ENCODE data around the gene NAA60.

The NAA60 gene

GRCh38 chr16:3454631-3455147 lies 11.2 kb downstream of the NAA60 start:
- TF ChIP-seq LEF1 (IDR thresholded peaks at IDR 0.05; ENCODE audit: borderline replicate concordance): no peak
- TF ChIP-seq L3MBTL2 (conservative IDR thresholded peaks at IDR 0.05): no peak
- TF ChIP-seq HDGF (IDR thresholded peaks at IDR 0.05; ENCODE audit: borderline replicate concordance): no peak
- no peak for TF ChIP-seq SUZ12 (IDR thresholded peaks at IDR 0.05)
- TF ChIP-seq FOXK2 (IDR thresholded peaks at IDR 0.05): no peak
- TF ChIP-seq CTBP1 (IDR thresholded peaks at IDR 0.05; ENCODE audit: borderline replicate concordance): no peak
- TF ChIP-seq PKNOX1 (IDR thresholded peaks at IDR 0.05): no peak
- TF ChIP-seq NFRKB (IDR thresholded peaks at IDR 0.05): no peak
- no peak for TF ChIP-seq ELF4 (IDR thresholded peaks at IDR 0.05)
- TF ChIP-seq FOXA1 (IDR thresholded peaks at IDR 0.05): no peak
- TF ChIP-seq SP1 (IDR thresholded peaks at IDR 0.05): no peak
- no peak for TF ChIP-seq ZNF384 (IDR thresholded peaks at IDR 0.05)
- TF ChIP-seq BHLHE40 (IDR thresholded peaks at IDR 0.05; ENCODE audit: borderline replicate concordance): no peak
- no peak for TF ChIP-seq TARDBP (IDR thresholded peaks at IDR 0.05)
- TF ChIP-seq FOXM1 (IDR thresholded peaks at IDR 0.05; ENCODE audit: borderline replicate concordance): no peak
- ChIA-PET CTCF (no interaction called here), POLR2A (no interaction called here)
- no peak for DNase-seq (ENCODE audit: extremely low spot score)

- ChIA-PET POLR2A (interaction anchor here (0.5 to 1.1 kb wide), 5 partner anchors 14 to 189 kb away, joined by 3 to 6 read pairs (median 3); partner anchors contain the start of genes NAA60, ZNF174, ZNF597 and ZSCAN32), CTCF (interaction anchor here (0.6 kb wide), 1 partner anchor 33 kb away, joined by 3 read pairs; no protein-coding TSS in a partner anchor)
- TF ChIP-seq ARNT (IDR thresholded peaks at IDR 0.05) (no peak), L3MBTL2 (conservative IDR thresholded peaks at IDR 0.05) (peak; percentile 97), ELF4 (IDR thresholded peaks at IDR 0.05) (peak; percentile 69)
- peak; percentile 99 for DNase-seq (ENCODE audit: extremely low spot score)
These were observed 14.2 kb downstream of the NAA60 start for GRCh38 chr16:3457434-3458252.

GRCh38 chr16:3458278-3458851 lies 14.9 kb downstream of the NAA60 start:
- ChIA-PET POLR2A (no interaction called here), CTCF (no interaction called here)

GRCh38 chr16:3458852-3459361 lies 15.4 kb downstream of the NAA60 start:
- ChIA-PET POLR2A (no interaction called here), CTCF (no interaction called here)
- DNase-seq (ENCODE audit: extremely low spot score): no peak
- TF ChIP-seq ZNF384 (IDR thresholded peaks at IDR 0.05): no peak
- no peak for TF ChIP-seq FOXA1 (IDR thresholded peaks at IDR 0.05)
- no peak for TF ChIP-seq SP1 (IDR thresholded peaks at IDR 0.05)
- no peak for TF ChIP-seq ELF4 (IDR thresholded peaks at IDR 0.05)
- no peak for TF ChIP-seq LEF1 (IDR thresholded peaks at IDR 0.05; ENCODE audit: borderline replicate concordance)
- TF ChIP-seq CTBP1 (IDR thresholded peaks at IDR 0.05; ENCODE audit: borderline replicate concordance): no peak
- no peak for TF ChIP-seq PKNOX1 (IDR thresholded peaks at IDR 0.05)
- TF ChIP-seq TARDBP (IDR thresholded peaks at IDR 0.05): no peak
- TF ChIP-seq NFRKB (IDR thresholded peaks at IDR 0.05): no peak

More at GRCh38 chr16:3458278-3458851, 14.9 kb downstream of the NAA60 start:
- DNase-seq (ENCODE audit: extremely low spot score): no peak
- TF ChIP-seq SUZ12 (IDR thresholded peaks at IDR 0.05): no peak

GRCh38 chr16:3459401-3460090 lies 16.1 kb downstream of the NAA60 start:
- ChIA-PET POLR2A (no interaction called here), CTCF (interaction anchor here (0.6 kb wide), 1 partner anchor 184 kb away, joined by 3 read pairs; no protein-coding TSS in a partner anchor)
- TF ChIP-seq CTBP1 (IDR thresholded peaks at IDR 0.05; ENCODE audit: borderline replicate concordance): no peak
- TF ChIP-seq FOXM1 (IDR thresholded peaks at IDR 0.05; ENCODE audit: borderline replicate concordance): no peak
- no peak for TF ChIP-seq BHLHE40 (IDR thresholded peaks at IDR 0.05; ENCODE audit: borderline replicate concordance)
- TF ChIP-seq ZNF384 (IDR thresholded peaks at IDR 0.05): no peak
- no peak for TF ChIP-seq HDGF (IDR thresholded peaks at IDR 0.05; ENCODE audit: borderline replicate concordance)
- TF ChIP-seq L3MBTL2 (conservative IDR thresholded peaks at IDR 0.05): no peak
- no peak for TF ChIP-seq PKNOX1 (IDR thresholded peaks at IDR 0.05)
- TF ChIP-seq LEF1 (IDR thresholded peaks at IDR 0.05; ENCODE audit: borderline replicate concordance): no peak
- no peak for TF ChIP-seq ARNT (IDR thresholded peaks at IDR 0.05)
- no peak for TF ChIP-seq SP1 (IDR thresholded peaks at IDR 0.05)
- TF ChIP-seq NFRKB (IDR thresholded peaks at IDR 0.05): no peak
- TF ChIP-seq ELF4 (IDR thresholded peaks at IDR 0.05): no peak
- no peak for TF ChIP-seq FOXK2 (IDR thresholded peaks at IDR 0.05)
- DNase-seq (ENCODE audit: extremely low spot score): no peak

- TF ChIP-seq L3MBTL2 (conservative IDR thresholded peaks at IDR 0.05): no peak
- TF ChIP-seq TARDBP (IDR thresholded peaks at IDR 0.05): no peak
- TF ChIP-seq PKNOX1 (IDR thresholded peaks at IDR 0.05): no peak
- no peak for TF ChIP-seq NFRKB (IDR thresholded peaks at IDR 0.05)
- TF ChIP-seq ARNT (IDR thresholded peaks at IDR 0.05): no peak
- no peak for TF ChIP-seq HDGF (IDR thresholded peaks at IDR 0.05; ENCODE audit: borderline replicate concordance)
- TF ChIP-seq SUZ12 (IDR thresholded peaks at IDR 0.05): no peak
- no peak for TF ChIP-seq BHLHE40 (IDR thresholded peaks at IDR 0.05; ENCODE audit: borderline replicate concordance)
- no peak for TF ChIP-seq FOXA1 (IDR thresholded peaks at IDR 0.05)
- no peak for TF ChIP-seq ELF4 (IDR thresholded peaks at IDR 0.05)
- no peak for TF ChIP-seq CTBP1 (IDR thresholded peaks at IDR 0.05; ENCODE audit: borderline replicate concordance)
- TF ChIP-seq LEF1 (IDR thresholded peaks at IDR 0.05; ENCODE audit: borderline replicate concordance): no peak
- no peak for TF ChIP-seq FOXM1 (IDR thresholded peaks at IDR 0.05; ENCODE audit: borderline replicate concordance)
- TF ChIP-seq SP1 (IDR thresholded peaks at IDR 0.05): no peak
- TF ChIP-seq ZNF384 (IDR thresholded peaks at IDR 0.05): no peak
- TF ChIP-seq FOXK2 (IDR thresholded peaks at IDR 0.05): no peak
- POLR2A ChIA-PET: no interaction called here
- no peak for DNase-seq (ENCODE audit: extremely low spot score)
- CTCF ChIA-PET: interaction anchor here (0.6 kb wide), 1 partner anchor 184 kb away, joined by 3 read pairs; no protein-coding TSS in a partner anchor
These were observed 16.6 kb downstream of the NAA60 start for GRCh38 chr16:3460121-3460520.

Data from HEK293T (cell line).